Kidney glomerular epithelial cell (primary cell): ENCODE results near the gene AQP2.

Experiments used
- DNase-seq: peaks from one replicate; lab custom pipeline; 2025; lab: John Stamatoyannopoulos, UW

The AQP2 gene

DNA sequence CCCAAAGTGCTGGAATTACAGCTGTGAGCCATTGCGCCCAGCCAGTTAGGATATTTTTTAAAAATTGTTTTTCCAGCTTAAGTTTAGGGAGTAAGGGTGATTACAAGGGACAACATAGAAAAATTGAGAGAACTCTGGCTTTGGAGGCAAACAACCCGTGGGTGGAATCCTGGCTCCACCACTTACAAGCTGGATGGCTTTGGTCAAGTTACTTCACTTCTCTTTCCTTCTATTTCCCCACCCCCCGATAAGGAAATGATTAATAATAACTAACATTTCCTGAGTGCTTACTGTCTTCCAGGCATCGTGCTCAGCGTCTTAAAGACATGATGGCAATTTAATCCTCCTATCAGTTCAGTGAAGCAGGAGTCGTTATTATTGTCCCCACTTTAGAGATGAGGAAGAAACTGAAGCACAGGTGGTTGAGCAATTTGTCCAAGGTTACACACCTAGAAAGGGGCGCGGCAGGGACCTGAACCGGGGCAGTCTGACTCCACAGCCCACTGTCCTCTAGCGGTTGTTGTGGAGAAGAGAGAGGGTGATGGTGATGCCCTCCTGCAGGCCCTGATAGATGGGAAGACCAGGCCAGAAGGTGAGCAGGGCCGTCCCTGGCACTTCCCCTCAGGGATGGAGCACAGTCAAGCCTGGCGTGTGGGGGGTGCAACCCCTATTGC, 30.2 kb upstream of the AQP2 start:
- no peak for DNase-seq

DNA sequence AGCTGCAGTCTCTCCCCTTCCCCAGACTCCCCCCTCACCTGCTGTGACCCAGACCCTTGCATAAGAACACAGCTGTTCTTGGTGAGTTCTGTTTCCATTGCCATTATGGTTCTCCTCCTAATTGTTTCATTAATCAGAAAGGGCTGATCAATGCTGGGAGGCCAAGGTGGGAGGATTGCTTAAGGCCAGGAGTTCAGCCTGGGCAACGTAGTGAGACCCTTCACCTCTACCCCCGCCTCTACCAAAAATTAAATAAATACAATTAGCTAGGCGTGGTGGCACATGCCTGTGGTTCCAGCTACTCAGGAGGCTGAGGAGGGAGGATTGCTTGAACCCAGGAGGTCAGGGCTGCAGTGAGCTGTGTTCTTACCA, 29.6 kb upstream of the AQP2 start:
- no peak for DNase-seq

DNA sequence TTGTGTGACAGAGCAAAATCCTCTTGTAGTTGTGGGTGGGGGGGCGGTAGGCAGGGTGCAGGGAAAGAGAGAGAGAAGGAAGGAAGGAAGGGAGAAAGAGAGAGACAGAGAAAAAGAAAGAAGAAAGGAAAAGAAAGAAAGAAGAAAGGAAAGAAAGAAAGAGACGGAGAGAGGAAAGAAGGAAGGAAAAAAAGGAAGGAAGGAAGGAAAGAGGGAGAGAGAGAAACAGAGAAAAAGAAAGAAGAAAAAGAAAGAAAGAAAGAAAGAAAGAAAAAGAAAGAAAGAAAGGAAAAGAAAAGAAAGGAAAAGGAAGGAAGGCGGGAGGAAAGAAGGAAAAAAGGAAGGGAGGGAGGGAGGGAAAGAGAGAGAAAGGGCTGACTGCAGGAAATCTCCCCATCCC, 29.2 kb upstream of the AQP2 start:
- no peak for DNase-seq

DNA sequence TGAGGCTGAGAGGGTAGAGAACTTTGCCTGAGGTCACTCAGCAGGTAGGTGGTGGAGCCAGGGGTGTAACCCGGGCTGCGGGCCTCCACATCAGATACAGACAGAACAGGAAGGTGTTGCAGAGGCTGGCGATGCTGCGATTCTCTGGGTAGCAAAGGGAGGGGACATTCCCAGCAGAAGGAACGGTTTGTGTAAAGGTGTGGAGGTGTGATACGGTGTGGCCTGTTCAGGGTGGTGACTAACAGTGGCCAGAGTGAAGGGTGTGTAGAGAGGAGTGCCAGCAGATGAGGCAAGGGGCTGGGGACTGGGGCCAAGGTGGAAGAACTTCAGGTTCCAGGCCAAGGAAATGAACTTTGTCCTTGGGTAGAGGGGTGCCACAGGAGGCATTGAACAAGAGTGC, 28.6 kb upstream of the AQP2 start:
- DNase-seq, result no peak

DNA sequence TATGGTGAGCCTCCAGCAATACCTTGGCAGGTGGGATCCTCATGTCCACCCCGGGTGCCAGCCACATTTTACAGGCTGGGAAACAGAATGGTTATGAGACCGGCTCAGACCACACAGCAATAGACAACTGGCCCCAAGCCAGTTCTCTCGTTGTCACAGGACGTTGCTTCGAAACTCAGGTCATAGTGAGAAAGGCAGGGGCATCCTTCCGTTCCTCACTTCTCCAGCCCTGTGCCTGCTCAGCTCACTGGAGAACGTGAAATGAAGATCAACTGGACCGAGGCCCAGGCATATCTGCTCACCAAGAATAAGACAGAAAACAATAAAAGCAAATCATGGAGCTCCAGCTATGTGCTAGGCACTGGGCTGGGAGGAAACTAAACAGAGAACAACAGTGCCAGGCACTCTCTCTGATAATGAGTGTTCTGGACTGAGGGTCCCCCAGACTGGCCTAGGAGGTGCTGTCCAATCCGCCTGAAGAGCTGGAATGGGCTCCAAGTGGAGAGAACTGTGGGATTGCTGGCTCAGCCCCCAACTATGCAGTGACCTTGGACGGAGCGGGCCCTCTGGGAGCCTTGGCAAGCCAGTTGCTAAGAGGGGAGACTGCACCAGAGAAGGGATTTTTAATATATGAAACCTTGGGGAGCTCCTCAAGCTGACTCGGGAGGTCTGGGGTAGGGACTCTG, 28.0 kb upstream of the AQP2 start:
- no peak for DNase-seq

DNA sequence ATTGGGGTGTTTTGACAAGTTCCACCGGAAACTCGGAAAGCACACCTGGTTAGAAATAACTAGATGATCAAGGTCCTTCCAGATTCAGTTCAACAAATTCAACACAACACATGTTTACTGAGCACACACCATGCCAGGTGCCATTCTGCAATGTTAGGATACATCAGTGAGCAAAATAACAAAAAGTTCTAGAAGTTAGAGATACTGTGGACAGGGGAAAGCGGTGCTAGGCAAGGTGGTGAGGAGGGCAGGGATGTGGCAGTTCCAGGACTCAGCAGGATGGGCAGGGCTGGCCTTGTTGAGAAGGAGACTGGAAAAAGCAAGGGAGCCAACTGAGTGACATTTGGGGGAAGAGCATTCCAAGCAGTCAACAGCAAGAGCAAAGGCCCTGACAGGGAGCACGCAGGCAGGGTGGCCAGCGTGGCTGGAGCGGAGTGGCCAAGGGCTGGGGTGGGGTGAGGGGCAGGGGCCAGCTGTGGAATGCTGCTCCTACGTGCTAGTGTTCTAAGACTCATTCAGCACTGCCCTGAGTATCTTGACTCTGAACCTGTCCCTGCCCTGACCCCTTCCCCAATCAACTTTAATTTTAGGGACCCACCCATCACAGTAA, 27.4 kb upstream of the AQP2 start:
- DNase-seq, result no peak

DNA sequence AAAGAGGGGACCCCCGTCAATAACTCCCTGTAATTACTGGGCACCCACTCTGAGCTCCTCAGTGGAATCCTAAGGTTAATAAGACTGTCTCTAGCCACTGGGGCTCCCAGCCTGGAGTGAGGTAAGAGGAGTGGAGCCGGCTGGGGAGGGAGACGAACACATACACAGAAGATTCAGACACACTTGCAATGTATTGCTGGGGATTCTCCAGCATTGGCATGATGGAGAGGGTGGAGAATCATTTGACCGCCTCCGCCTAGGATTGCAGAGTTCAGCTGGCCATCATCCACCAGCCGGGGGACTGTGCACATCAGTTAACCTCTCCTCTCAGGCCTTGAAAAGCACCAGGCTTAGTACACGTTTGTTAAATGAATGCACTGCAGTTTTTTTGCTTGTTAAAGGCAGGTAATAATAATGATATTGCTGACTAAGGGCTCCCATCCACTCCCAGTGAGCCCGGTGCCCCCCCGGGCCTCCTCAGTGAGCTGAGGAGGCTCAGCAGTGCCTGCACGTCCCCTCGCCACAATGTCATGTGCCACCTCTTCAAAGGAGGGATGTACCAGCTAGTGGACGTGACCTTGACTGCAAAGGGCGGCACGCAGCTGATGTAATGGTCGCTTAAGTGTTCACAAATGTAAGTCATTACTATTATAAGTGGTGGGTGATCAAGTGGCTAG, 26.5 kb upstream of the AQP2 start:
- DNase-seq, result no peak

DNA sequence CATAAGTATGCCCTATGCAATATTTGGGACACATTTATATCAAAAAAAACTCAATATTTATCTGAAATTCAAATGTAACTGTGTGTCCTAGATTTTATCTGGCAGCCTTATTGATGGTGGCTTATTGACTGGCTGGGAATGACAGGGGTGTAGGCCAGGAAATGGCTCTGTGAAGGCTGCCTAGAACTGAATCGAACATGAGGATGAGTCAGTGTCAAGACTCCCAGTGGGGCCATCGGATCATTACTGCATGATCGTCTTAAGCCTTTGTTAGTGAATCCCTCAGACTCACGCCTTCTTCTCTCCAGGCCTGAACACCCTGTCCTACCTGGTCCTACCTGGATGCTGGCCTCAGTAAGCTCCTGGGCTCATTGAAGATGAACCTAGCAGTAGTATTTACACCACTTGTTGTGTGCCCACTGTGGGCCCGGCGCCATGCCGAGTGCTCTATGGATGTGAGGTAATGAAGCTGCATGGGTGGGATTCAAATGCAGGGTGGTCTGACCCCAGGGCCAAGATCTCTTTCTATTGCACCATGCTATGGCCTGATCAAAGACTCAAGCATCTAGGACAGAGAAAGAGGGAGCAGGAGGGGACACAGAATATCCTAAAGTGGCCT, 25.8 kb upstream of the AQP2 start:
- DNase-seq, result no peak

DNA sequence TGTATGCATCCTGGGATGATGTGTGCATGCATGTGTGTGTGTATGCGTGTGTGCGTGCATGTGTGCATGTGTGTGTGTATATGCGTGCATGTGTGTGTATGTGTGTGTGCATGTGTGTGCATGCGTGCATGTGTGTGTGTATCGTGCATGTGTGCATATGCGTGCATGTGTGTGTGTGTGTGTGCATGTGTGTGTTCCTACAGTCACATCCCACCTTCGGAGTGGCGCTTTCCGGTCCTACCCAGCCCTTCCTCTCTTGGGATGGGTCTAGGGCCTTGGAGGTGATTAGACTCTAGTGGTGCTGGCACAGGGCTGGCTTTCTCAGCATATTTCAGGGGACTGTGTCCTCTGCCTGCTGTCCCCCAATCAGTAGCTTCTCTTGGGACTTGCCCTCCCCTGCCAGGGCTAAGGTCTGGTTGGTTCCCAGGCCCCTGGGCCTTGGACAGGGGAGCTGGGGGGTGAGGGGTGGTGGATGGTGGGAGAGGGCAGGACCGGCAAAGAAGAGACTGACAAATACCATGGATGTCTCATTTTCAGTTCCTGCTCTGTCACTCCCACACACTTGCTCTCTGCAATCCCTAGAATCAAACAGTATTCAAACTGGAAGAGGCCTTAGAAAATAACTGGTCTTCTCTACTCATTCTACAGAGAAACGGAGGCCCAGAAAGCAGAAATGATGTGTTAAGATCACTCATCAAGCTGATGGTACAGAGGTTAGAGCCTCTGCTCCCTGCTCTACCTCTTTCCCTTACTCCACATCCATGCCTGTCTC, 24.9 kb upstream of the AQP2 start:
- DNase-seq, result no peak

DNA sequence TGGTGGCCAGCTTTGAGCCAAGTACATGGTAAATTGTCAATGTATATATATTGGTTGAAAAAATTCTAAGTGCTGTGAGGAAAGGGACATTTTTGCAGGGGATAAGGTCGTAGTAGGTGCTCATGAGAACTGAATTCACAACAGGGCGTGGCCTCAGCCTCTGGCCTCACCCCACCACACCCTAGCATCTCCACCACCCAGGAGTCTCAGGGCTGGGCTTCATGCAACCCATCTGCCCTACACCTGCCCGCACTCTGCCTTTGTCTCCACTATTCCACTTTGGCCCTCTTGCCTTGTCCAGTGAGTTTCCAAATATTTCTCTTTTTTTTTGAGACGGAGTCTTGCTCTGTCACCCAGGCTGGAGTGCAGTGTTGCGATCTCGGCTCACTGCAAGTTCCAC, 22.1 kb upstream of the AQP2 start:
- no peak for DNase-seq

DNA sequence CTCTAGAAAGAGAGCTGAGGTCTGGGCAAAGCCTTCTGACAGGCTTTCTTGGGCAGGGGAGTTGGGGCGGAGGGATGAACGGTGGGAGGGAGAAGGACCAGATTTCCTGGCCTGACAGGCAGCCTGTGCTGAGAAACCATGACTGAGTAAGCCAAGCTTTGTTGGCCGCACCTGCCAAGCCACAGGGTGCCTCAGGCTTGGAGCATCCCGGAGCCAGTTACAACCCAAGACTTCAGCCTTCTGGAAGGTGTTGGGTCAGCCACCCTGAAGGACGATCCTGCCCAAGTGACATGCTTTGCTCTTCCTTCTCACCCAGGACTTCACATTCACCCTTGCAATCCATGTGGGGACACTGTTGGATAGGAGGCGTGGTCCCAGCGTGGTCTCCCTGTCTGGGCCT, 21.0 kb upstream of the AQP2 start:
- DNase-seq, result no peak

DNA sequence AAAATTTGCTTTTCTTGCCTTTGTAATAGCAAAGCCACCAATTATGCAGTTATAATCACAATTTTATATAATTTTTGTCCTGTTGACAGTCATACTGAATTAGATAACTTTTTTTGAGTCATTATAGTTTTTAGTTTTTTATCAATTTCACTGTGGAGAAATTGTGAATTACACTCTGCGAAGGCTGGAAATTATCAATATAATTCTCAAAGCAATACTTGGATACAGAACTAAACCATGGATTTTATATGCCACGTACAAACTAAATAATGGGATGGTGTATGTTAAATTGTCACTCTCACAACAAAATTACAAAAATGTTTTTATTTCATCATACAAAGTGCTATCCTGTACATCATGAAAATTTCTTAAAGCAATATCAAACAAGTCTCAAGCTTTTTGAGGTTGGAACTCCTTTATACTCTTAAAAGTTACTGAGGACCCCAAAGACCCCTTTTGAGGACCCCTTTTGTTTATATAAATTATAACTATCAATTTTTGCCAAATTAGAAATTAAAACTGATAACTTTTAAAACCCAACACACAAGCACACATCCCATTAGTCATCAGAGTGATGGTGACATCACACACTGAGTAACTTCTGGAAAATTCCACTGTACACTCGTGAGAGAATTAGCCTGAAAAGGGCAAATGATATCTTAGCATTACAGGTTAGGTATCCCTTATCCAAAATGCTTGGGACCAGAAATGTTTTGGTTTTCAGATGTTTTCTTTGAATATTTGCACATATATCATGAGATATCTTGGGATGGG, 19.8 kb upstream of the AQP2 start:
- DNase-seq, result peak; percentile 12

DNA sequence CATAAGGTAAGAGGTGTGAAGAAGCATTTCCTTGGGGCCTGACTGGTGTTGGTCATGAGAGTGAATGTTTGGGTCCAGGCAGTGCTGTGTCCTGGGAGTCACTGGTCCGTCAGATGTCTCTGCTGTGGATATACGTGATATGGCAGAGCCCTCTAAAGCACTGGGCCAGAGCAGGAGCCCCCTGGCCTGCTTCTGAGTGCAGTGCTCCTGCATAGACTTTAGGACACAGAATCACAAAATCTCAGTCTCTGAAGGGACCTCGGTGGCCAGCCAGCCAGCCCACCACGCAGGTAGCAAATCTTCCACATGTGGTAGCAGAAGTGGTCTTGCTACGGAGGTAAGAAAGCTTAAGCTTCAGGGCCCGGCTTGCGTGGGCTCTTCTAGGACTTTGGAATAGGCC, 18.5 kb upstream of the AQP2 start:
- DNase-seq, result no peak

DNA sequence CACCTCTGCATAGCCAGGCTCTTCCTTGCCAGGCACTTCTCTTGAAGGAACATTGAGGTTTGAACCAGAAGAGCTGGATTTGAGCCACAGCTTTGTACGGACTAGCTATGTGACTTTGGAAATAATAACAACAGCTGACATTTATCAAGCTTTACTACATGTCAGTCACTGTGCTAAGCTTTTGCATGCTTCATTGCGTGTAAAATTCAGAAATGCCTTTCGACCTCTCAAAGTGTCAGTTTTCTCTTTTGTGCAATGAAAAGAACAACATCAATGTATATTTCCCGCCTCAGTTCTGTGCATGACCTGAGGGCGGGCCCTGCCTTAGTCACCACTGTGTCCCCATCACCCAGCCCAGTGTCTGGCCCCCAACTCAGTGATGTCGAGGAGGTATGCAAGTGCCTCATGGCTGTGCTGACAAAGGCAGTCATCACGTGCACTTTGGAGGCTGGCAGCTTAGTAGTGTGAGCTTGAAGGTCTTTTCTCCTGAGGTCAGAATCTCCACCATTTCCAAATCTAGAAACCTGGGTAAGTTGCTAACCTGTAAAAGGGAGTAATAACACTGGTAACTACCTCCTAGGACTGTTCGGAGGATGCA, 17.9 kb upstream of the AQP2 start:
- DNase-seq, result no peak

DNA sequence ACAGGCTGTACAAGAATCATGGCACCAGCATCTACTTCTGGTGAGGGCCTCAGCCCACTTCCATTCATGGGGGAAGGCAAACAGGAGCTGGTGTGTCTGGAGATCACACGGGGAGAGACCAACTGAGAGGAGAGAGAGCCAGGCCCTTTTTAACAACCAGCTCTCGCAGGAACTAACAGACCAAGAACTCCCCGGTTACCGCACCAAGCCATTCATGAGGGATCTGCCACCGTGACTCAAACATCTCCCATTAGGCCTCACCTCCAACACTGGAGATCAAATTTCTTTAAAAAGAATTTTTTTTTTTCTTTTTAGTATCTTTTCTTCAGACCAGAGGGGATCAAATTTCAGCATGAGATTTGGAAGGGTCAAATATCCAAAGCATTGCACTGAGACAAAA, 16.7 kb upstream of the AQP2 start:
- DNase-seq, result no peak

DNA sequence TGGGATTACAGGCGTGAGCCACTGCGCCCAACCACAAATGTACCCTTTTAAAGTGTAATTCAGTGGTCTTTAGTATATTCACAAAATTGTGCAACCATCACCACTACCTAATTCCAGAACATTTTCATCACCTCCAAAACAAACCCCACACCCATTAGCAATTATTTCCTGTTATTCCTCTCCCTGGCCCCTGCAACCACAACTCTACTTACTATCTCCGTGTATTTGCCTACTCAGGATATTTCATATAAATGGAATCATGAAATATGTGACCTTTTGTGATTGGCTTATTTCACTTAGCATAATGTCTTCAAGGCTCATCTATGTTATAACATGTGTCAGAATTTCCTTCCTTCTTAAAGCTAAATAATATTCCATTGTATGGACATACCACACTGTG, 16.0 kb upstream of the AQP2 start:
- DNase-seq, result no peak

DNA sequence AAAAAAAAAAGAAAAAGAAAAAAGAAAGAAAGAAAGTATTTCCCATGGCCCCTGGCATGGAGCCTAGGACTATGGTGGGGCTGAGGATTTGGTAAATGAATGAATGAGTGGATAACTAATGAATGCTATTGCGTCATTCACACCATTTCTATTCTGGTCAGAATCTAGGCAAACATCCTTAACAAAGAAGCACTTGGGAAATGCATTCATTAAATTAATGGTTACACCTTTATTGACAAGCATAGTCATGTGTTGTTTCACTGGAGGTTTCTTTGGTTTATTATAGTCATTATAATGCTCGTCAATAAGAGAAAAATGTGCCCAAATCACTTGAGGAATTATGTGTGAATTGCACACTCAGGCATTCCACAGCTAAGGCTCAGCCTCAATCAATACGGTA, 13.6 kb upstream of the AQP2 start:
- DNase-seq, result no peak

DNA sequence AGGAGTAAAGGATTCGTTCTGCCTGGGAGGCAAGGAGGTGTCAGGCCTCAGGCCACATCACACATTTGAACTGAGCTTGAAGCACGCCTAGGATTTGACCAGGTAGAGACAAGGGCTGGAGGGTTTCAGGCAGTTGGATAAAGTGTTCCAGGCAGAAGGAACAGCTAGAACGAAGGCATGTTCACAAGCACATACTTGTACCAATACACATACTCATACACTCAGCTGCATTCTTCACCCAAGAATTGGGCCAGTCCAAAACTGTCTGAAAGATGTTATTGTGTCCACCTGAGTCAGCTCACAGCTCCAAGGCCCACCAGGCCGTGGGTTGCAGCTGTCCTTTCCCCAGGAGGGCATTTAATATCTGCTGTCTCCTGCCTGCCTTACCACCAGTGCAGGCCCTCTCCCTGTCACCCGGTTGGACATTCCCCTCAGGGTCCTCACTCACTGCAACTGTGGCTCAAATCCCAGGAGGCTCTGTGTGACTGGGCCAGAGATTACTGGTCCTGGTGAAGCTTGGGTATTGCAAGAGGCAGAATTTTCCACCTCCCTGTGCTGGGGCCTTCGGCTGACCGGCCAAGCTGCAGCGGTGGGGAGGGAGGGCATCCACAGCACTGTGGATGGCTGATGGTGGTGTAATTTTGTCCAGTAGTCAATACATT, 12.8 kb upstream of the AQP2 start:
- no peak for DNase-seq

DNA sequence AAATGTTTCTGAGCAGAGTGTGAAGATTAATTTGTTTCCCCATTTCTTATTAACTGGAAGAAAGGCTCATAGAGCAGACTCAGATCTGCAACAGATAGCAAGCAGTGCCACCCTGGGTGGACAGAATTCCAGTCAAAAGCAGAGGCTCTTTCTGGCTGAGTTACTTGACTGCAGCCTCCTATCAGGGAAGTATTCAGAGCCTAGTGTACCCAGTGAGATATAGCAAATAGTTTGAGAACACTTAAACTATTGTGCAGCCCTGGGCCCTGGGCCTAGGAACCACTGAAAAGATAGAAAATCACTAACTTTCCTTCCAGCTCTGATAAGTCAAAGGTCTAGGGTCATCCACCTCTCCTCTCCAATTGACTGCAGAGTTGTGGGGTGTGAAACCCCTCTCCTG, 11.2 kb upstream of the AQP2 start:
- DNase-seq, result no peak

DNA sequence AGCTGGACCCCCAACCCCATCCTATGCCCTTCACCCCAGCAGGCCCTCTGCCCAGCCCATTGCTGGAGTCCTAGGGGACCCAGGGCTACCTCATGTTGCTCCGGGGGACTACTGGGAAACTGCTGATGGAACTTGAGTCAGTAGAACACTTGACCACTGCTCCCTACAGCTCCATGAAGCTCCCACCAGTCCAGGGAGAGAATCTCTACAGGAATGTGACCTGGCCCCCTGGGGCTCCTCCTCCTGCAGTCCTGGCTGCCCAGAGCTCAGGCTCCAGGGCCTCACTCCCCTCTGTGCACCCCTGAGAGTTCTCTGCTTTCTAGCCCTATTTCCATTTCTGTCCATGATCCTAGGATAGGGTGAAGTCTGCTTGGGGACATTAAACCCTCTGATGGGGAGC, 10.8 kb upstream of the AQP2 start:
- no peak for DNase-seq
